ENCODE results near the gene GFRAL.

- TF ChIP-seq CTCF (IDR thresholded peaks at IDR 0.05; ENCODE audit: low read length), result no peak
- TF ChIP-seq EZH2 (IDR thresholded peaks at IDR 0.05; ENCODE audit: borderline replicate concordance, low read length), result no peak
Observed at GRCh38 chr6:55438203-55438602, 110.9 kb downstream of the GFRAL start.
